Stimulated activated CD4-positive, alpha-beta T cell treated with anti-CD3 and anti-CD28 coated beads, Interleukin-4, amount 100 ng/mL, for 24 hours (primary cell): Measurements from ENCODE around the gene SYK.
"Not testable (repeated sequence)": the region's sequence is repeated elsewhere in the genome, so short reads cannot be mapped to it uniquely, and the experiment has no call there.

Experiments
- DNase-seq: peaks from one replicate; pipeline ENCODE4 v3.0.0-alpha.2; 2020

Gene SYK

GRCh38 chr9:90882991-90883600 lies 81.5 kb downstream of the SYK start:
- DNase-seq: no peak

- no peak for DNase-seq
These were observed 82.0 kb downstream of the SYK start for GRCh38 chr9:90883661-90884060.

- no peak for DNase-seq
These were observed 82.6 kb downstream of the SYK start for GRCh38 chr9:90884178-90884577.

- not testable (repeated sequence) for DNase-seq
These were observed 85.2 kb downstream of the SYK start for GRCh38 chr9:90886868-90887267.

GRCh38 chr9:90888941-90889340 lies 87.3 kb downstream of the SYK start:
- DNase-seq: no peak

GRCh38 chr9:90890146-90890810 lies 88.7 kb downstream of the SYK start:
- DNase-seq: no peak

GRCh38 chr9:90891308-90892040 lies 89.9 kb downstream of the SYK start:
- DNase-seq: no peak

GRCh38 chr9:90892918-90893317 lies 91.3 kb downstream of the SYK start:
- DNase-seq: no peak

- DNase-seq: no peak
These were observed 92.1 kb downstream of the SYK start for GRCh38 chr9:90893706-90894105.

- DNase-seq: no peak
These were observed 93.5 kb downstream of the SYK start for GRCh38 chr9:90894986-90895687.

GRCh38 chr9:90895786-90896185 lies 94.2 kb downstream of the SYK start:
- DNase-seq: no peak

GRCh38 chr9:90896231-90896630 lies 94.6 kb downstream of the SYK start:
- DNase-seq: no peak

GRCh38 chr9:90898228-90898627 lies 96.6 kb downstream of the SYK start:
- no peak for DNase-seq

GRCh38 chr9:90899287-90899686 lies 97.7 kb downstream of the SYK start:
- no peak for DNase-seq

- no peak for DNase-seq
These were observed 98.5 kb downstream of the SYK start for GRCh38 chr9:90900130-90900529.

- no peak for DNase-seq
These were observed 100.3 kb downstream of the SYK start for GRCh38 chr9:90901933-90902332.

- DNase-seq: no peak
These were observed 102.3 kb downstream of the SYK start for GRCh38 chr9:90903766-90904424.

- no peak for DNase-seq
These were observed 103.3 kb downstream of the SYK start for GRCh38 chr9:90904706-90905478.

- no peak for DNase-seq
These were observed 104.2 kb downstream of the SYK start for GRCh38 chr9:90905822-90906221.

- no peak for DNase-seq
These were observed 104.9 kb downstream of the SYK start for GRCh38 chr9:90906316-90907055.

GRCh38 chr9:90907056-90907445 lies 105.4 kb downstream of the SYK start:
- DNase-seq: no peak

GRCh38 chr9:90907790-90908189 lies 106.2 kb downstream of the SYK start:
- DNase-seq: no peak
